Measurements from ENCODE around the gene MATN3. TPM values are rescaled to one million over a fixed set of nuclear protein-coding genes. Genes with fewer than 3 reads are reported as not detected.

MATN3 gene
- total RNA-seq, 1 donor from 2014 or later, result not detected

- POLR2A ChIA-PET, result no interaction called here
- CTCF ChIA-PET, result interaction anchor here (1.0 kb wide), 1 partner anchor 17 kb away, joined by 3 read pairs; no protein-coding TSS in a partner anchor
- no peak overlapping the region for H3K4me3 Mint-ChIP-seq
- H3K27ac Mint-ChIP-seq, result no peak overlapping the region
- H3K9me3 Mint-ChIP-seq, result no peaks in the 10 kb centered on the region
- H3K36me3 Mint-ChIP-seq (ENCODE audit: low read depth), result peaks cover 19% of the 10 kb centered on the region
- intact Hi-C loops (cut with micrococcal nuclease), result no loop called here
- no peaks in the 10 kb centered on the region for H3K27me3 Mint-ChIP-seq
- ATAC-seq (ENCODE audit: low read depth), result no peak
- TF ChIP-seq, protein P1, sequence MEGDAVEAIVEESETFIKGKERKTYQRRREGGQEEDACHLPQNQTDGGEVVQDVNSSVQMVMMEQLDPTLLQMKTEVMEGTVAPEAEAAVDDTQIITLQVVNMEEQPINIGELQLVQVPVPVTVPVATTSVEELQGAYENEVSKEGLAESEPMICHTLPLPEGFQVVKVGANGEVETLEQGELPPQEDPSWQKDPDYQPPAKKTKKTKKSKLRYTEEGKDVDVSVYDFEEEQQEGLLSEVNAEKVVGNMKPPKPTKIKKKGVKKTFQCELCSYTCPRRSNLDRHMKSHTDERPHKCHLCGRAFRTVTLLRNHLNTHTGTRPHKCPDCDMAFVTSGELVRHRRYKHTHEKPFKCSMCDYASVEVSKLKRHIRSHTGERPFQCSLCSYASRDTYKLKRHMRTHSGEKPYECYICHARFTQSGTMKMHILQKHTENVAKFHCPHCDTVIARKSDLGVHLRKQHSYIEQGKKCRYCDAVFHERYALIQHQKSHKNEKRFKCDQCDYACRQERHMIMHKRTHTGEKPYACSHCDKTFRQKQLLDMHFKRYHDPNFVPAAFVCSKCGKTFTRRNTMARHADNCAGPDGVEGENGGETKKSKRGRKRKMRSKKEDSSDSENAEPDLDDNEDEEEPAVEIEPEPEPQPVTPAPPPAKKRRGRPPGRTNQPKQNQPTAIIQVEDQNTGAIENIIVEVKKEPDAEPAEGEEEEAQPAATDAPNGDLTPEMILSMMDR (IDR thresholded peaks at IDR 0.05), result no peak
- no peaks in the 10 kb centered on the region for H3K4me1 Mint-ChIP-seq
- DNase-seq, result no peak
Observed at GRCh38 chr2:19963386-19963785, 49.1 kb downstream of the MATN3 start.

DNA sequence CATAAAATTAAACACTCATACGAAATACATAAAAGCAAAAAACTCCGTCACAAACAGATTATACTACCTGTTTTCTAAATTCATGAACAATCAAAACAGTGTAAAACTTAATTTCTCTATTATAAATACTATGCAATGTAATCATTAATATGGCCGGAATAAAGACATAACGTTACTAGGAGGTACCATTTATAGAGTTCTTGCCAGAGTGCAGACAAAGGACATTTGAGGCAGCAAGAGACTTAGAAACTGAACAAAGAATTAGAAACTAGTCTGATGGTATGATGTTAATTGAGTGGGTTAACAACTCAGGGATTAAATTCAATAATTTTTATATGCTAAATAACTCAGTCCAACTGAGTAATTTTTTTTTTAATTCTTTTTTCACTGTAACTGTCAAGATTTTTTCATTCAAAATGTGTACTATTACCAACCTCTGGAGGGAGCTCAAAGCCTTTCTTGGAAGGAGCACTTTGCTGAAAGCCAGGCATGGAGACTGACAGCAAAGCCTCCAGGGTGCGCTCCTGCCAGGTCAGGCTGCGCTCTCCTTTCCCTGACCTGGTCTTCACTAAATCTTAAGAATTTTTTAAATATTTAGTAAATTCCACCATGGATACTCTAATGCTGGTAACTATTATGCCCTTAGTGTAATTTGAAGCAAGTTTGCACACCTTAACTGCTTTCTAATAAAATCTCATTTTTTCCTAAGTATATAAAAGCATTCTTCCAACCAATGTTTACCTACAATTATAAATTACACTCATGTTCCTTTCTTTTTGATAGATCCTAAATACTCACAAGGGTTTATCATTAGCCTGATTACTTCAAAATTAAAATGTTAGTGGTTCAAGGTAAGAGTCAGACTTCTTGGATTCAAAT is 56.7 kb downstream of the MATN3 start:
- intact Hi-C loops (cut with micrococcal nuclease), result loop anchor here (1.0 to 5.0 kb wide), 4 partner anchors 59 to 682 kb away; no protein-coding TSS in a partner anchor
- no peaks in the 10 kb centered on the region for H3K9me3 Mint-ChIP-seq
- no peaks in the 10 kb centered on the region for H3K4me1 Mint-ChIP-seq
- H3K4me3 Mint-ChIP-seq, result no peak overlapping the region
- H3K36me3 Mint-ChIP-seq (ENCODE audit: low read depth), result peaks cover 4% of the 10 kb centered on the region
- H3K27me3 Mint-ChIP-seq, result no peaks in the 10 kb centered on the region
- DNase-seq (no peak), ATAC-seq (ENCODE audit: low read depth) (peak; percentile 83)
- no peak overlapping the region for H3K27ac Mint-ChIP-seq
- ChIA-PET CTCF (interaction anchor here (0.7 to 2.0 kb wide), 8 partner anchors 9 to 142 kb away, joined by 3 to 8 read pairs (median 5); no protein-coding TSS in a partner anchor), POLR2A (interaction anchor here (0.7 to 1.0 kb wide), 3 partner anchors 13 to 335 kb away, joined by 3 to 6 read pairs (median 5); partner anchors contain the start of gene LAPTM4A)
- TF ChIP-seq, protein P1 (IDR thresholded peaks at IDR 0.05), result peak; percentile 80

DNA sequence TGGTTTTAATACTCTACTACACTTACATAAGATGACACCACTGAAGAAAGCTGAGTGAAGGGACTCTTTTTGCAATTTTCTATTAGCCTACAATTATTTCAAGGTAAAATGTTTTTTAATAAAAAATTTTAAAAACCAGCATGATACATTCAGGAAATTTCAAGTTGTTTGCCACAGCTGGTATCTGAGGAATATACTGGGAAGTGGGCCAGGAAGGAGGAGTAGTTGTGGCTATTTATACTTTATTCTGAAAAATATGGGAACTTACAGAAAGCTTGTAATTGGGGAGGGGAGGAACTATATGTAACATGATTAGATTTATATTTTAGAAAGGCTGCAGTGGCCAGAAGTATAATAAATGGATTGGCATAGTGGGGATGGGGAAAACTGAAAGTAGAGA is 63.4 kb downstream of the MATN3 start:
- Mint-ChIP-seq H3K36me3 (ENCODE audit: low read depth) (peaks cover 29% of the 10 kb centered on the region), H3K9me3 (no peaks in the 10 kb centered on the region), H3K4me3 (no peak overlapping the region), H3K27me3 (no peaks in the 10 kb centered on the region), H3K27ac (no peak overlapping the region), H3K4me1 (no peaks in the 10 kb centered on the region)
- intact Hi-C loops (cut with micrococcal nuclease), result no loop called here
- TF ChIP-seq, protein P1 (IDR thresholded peaks at IDR 0.05), result no peak
- ATAC-seq (ENCODE audit: low read depth), result no peak
- no peak for DNase-seq
- ChIA-PET POLR2A (no interaction called here), CTCF (no interaction called here)

GRCh38 chr2:19947184-19947940 is 65.1 kb downstream of the MATN3 start:
- ATAC-seq (ENCODE audit: low read depth) (no peak), DNase-seq (no peak)
- no peak overlapping the region for H3K27ac Mint-ChIP-seq
- POLR2A ChIA-PET, result no interaction called here
- no peaks in the 10 kb centered on the region for H3K4me1 Mint-ChIP-seq
- peaks cover 31% of the 10 kb centered on the region for H3K36me3 Mint-ChIP-seq (ENCODE audit: low read depth)
- intact Hi-C loops (cut with micrococcal nuclease), result no loop called here
- H3K27me3 Mint-ChIP-seq, result no peaks in the 10 kb centered on the region
- H3K9me3 Mint-ChIP-seq, result no peaks in the 10 kb centered on the region
- H3K4me3 Mint-ChIP-seq, result no peak overlapping the region
- CTCF ChIA-PET, result interaction anchor here (0.8 to 1.9 kb wide), 2 partner anchors 8 to 16 kb away, joined by 3 to 6 read pairs; no protein-coding TSS in a partner anchor
- TF ChIP-seq, protein P1 (IDR thresholded peaks at IDR 0.05), result no peak
